Thymus (tissue), 11 donors: ENCODE measurements around the gene CNTN4. TPM values are rescaled to one million over a fixed set of nuclear protein-coding genes. Genes with fewer than 3 reads are reported as not detected.
A peak's percentile ranks its signal among the peaks of the same experiment; 100 is the strongest.

Experiments used
- DNase-seq, 9 donors: peaks; one replicate each; pipeline ENCODE4 v3.0.0-alpha.2; 2013; ENCODE audit warnings: low spot score in 9 of 9, low read depth in 6 of 9, missing footprints in 1 of 9
- H3K27ac ChIP-seq, 2 donors: one replicate each; pipeline ENCODE4 v1.5.1; 2013; ENCODE audit warnings: control low read depth in 1 of 2, low read depth in 1 of 2, low read length in 1 of 2, mild to moderate bottlenecking in 1 of 2, moderate library complexity in 1 of 2
- H3K27me3 ChIP-seq, 2 donors: one replicate each; pipeline ENCODE4 v1.5.1; 2013; ENCODE audit warnings: low read length in 1 of 2; ENCODE audit not compliant: control insufficient read depth in 2 of 2, insufficient read depth in 1 of 2
- H3K36me3 ChIP-seq, 2 donors: one replicate each; pipeline ENCODE4 v1.5.1; 2013; ENCODE audit warnings: low read length in 1 of 2, mild to moderate bottlenecking in 1 of 2, moderate library complexity in 1 of 2; ENCODE audit not compliant: control insufficient read depth in 2 of 2, insufficient read depth in 2 of 2
- H3K4me1 ChIP-seq, 2 donors: one replicate each; pipeline ENCODE4 v1.5.1; 2013; ENCODE audit warnings: low read length in 2 of 2; ENCODE audit not compliant: control insufficient read depth in 2 of 2, insufficient read depth in 2 of 2
- H3K4me3 ChIP-seq, 2 donors: one replicate each; pipeline ENCODE4 v1.5.1; 2013; ENCODE audit warnings: low read length in 2 of 2, control low read depth in 1 of 2, mild to moderate bottlenecking in 1 of 2
- H3K9me3 ChIP-seq, 2 donors: one replicate each; pipeline ENCODE4 v1.5.1; 2013; ENCODE audit warnings: low read length in 1 of 2, mild to moderate bottlenecking in 1 of 2; ENCODE audit not compliant: control insufficient read depth in 2 of 2, insufficient read depth in 1 of 2
- WGBS: extraction: QIAGEN DNeasy Blood & Tissue Kit; methylation state at CpG from one replicate; pipeline ENCODE4 v1.1.7; 2013; 5-methylcytosine and 5-hydroxymethylcytosine counted together
- polyA plus RNA-seq: library from polyadenylated mRNA; stranded (reverse); fragments of 200-250 nt; gene quantifications from one replicate; pipeline ENCODE4 v1.2.3, GENCODE V29; 2013
- total RNA-seq: library from RNA; stranded (reverse); fragments of 120-200 nt; gene quantifications from one replicate; pipeline ENCODE4 v1.2.4, GENCODE V29; 2013
- donor health status: healthy.

The CNTN4 gene
- total and polyA plus RNA-seq, 2 donors = 9.4 to 9.9 TPM

GRCh38 chr3:2266606-2267005 lies 167.9 kb downstream of the CNTN4 start:
- Histone ChIP-seq H3K4me1 (no peaks in the 10 kb centered on the region), H3K36me3 (no peaks in the 10 kb centered on the region), H3K9me3 (no peaks in the 10 kb centered on the region), H3K27ac (no peak overlapping the region), H3K4me3 (no peak overlapping the region), H3K27me3 (no peaks in the 10 kb centered on the region)
- 76% methylated on average over 1 of the region's 1 CpG for WGBS
- DNase-seq = no peak

- Histone ChIP-seq H3K27me3 (no peaks in the 10 kb centered on the region), H3K4me1 (no peaks in the 10 kb centered on the region), H3K27ac (no peak overlapping the region), H3K4me3 (no peak overlapping the region), H3K36me3 (no peaks in the 10 kb centered on the region), H3K9me3 (no peaks in the 10 kb centered on the region)
- DNase-seq = no peak
- WGBS = 79% methylated on average over 3 of the region's 3 CpGs
These were observed 170.1 kb downstream of the CNTN4 start for GRCh38 chr3:2268779-2269178.

GRCh38 chr3:2274526-2274925 lies 175.9 kb downstream of the CNTN4 start:
- H3K4me1 ChIP-seq = no peaks in the 10 kb centered on the region
- no peaks in the 10 kb centered on the region for H3K27me3 ChIP-seq
- H3K27ac ChIP-seq = no peak overlapping the region
- H3K36me3 ChIP-seq = no peaks in the 10 kb centered on the region
- no peak overlapping the region for H3K4me3 ChIP-seq
- WGBS = 70% methylated on average over 1 of the region's 1 CpG
- H3K9me3 ChIP-seq = no peaks in the 10 kb centered on the region
- DNase-seq = no peak

- H3K9me3 ChIP-seq = no peaks in the 10 kb centered on the region
- H3K27me3 ChIP-seq = no peaks in the 10 kb centered on the region
- H3K27ac ChIP-seq = no peak overlapping the region
- no peaks in the 10 kb centered on the region for H3K36me3 ChIP-seq
- no peak for DNase-seq
- H3K4me1 ChIP-seq = no peaks in the 10 kb centered on the region
- no peak overlapping the region for H3K4me3 ChIP-seq
These were observed 185.2 kb downstream of the CNTN4 start for GRCh38 chr3:2283818-2284217.

GRCh38 chr3:2300938-2301337 lies 202.3 kb downstream of the CNTN4 start:
- Histone ChIP-seq H3K27ac (no peak overlapping the region), H3K4me3 (no peak overlapping the region), H3K36me3 (no peaks in the 10 kb centered on the region), H3K27me3 (no peaks in the 10 kb centered on the region), H3K9me3 (no peaks in the 10 kb centered on the region), H3K4me1 (no peaks in the 10 kb centered on the region)
- DNase-seq = no peak
- 94% methylated on average over 3 of the region's 3 CpGs for WGBS

GRCh38 chr3:2301361-2301760 lies 202.7 kb downstream of the CNTN4 start:
- WGBS = 85% methylated on average over 1 of the region's 1 CpG
- H3K9me3 ChIP-seq = no peaks in the 10 kb centered on the region
- H3K4me1 ChIP-seq = no peaks in the 10 kb centered on the region
- no peak for DNase-seq
- no peak overlapping the region for H3K4me3 ChIP-seq
- H3K36me3 ChIP-seq = no peaks in the 10 kb centered on the region
- no peak overlapping the region for H3K27ac ChIP-seq
- no peaks in the 10 kb centered on the region for H3K27me3 ChIP-seq

- Histone ChIP-seq H3K36me3 (no peaks in the 10 kb centered on the region), H3K27ac (no peak overlapping the region), H3K4me1 (no peaks in the 10 kb centered on the region), H3K27me3 (no peaks in the 10 kb centered on the region), H3K9me3 (no peaks in the 10 kb centered on the region), H3K4me3 (no peak overlapping the region)
- WGBS = 16% methylated on average over 6 of the region's 6 CpGs
- DNase-seq = peak in 1 of 9 donors; percentile 18
These were observed 204.9 kb downstream of the CNTN4 start for GRCh38 chr3:2303566-2303965.

- 87% methylated on average over 2 of the region's 2 CpGs for WGBS
- Histone ChIP-seq H3K27ac (no peak overlapping the region), H3K4me1 (no peaks in the 10 kb centered on the region), H3K27me3 (no peaks in the 10 kb centered on the region), H3K9me3 (no peaks in the 10 kb centered on the region), H3K36me3 (no peaks in the 10 kb centered on the region), H3K4me3 (no peak overlapping the region)
- DNase-seq = no peak
These were observed 212.4 kb downstream of the CNTN4 start for GRCh38 chr3:2311022-2311421.

- no peaks in the 10 kb centered on the region for H3K27me3 ChIP-seq
- H3K4me1 ChIP-seq = no peaks in the 10 kb centered on the region
- WGBS = 83% methylated on average over 7 of the region's 7 CpGs
- DNase-seq = no peak
- H3K4me3 ChIP-seq = no peak overlapping the region
- no peak overlapping the region for H3K27ac ChIP-seq
- no peaks in the 10 kb centered on the region for H3K9me3 ChIP-seq
- H3K36me3 ChIP-seq = no peaks in the 10 kb centered on the region
These were observed 218.9 kb downstream of the CNTN4 start for GRCh38 chr3:2317521-2317920.

GRCh38 chr3:2334921-2335320 lies 236.3 kb downstream of the CNTN4 start:
- DNase-seq = no peak
- Histone ChIP-seq H3K4me3 (no peak overlapping the region), H3K9me3 (peaks cover 1 to 5% of the 10 kb centered on the region in 2 donors), H3K27ac (no peak overlapping the region), H3K4me1 (no peaks in the 10 kb centered on the region), H3K36me3 (no peaks in the 10 kb centered on the region), H3K27me3 (no peaks in the 10 kb centered on the region)
- WGBS = 90% methylated on average over 3 of the region's 3 CpGs
